DND-41 (cell line): Measurements from ENCODE around the gene KIAA0408.

Source experiments
- CTCF ChIP-seq: IDR thresholded peaks from 2 replicates; pipeline ENCODE4 v1.5.1; 2012; ENCODE audit warnings: borderline replicate concordance, low read length, moderate library complexity, mild to moderate bottlenecking; ENCODE audit not compliant: poor library complexity, severe bottlenecking; ENCODE audit errors: extremely low read depth
- EZH2 ChIP-seq: IDR thresholded peaks from 3 replicates; pipeline ENCODE4 v1.6.1; 2012; ENCODE audit warnings: borderline replicate concordance, low read depth, mild to moderate bottlenecking, moderate library complexity, low read length, inconsistent platforms; ENCODE audit not compliant: severe bottlenecking

- TF ChIP-seq CTCF (no peak), EZH2 (no peak)
These were observed 2.7 kb downstream of the KIAA0408 start for GRCh38 chr6:127456465-127456864.
